ENCODE measurements around the gene ERCC2. TPM values are rescaled to one million over a fixed set of nuclear protein-coding genes. Genes with fewer than 3 reads are reported as not detected.

Gene ERCC2
- total RNA-seq, 4 donors from 2014 or later, result 1.8 to 16.6 (median 10.5) TPM

DNA sequence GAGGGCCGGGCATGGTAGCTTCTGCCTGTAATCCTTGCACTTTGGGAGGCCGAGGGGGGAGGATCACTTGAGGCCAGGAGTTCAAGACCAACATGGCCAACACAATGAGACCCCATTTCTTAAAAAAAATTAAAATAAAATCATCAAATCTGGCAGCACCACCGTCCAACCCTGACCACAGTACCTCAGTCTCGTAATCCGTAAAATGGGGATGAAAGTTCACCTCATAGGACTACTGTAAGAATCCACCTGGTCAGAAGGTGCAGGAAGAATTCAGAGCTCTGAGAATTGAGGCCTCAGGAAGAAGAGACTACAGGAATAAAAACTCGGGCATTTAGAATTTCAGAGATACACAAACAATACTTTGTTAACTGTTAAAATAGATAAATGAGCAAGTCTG, 31.4 kb upstream of the ERCC2 start:
- Histone ChIP-seq H3K9me3 (no peaks in the 10 kb centered on the region), H3K27me3 (peaks cover 0 to 8% of the 10 kb centered on the region in 2 donors), H3K27ac (no peak overlapping the region), H3K36me3 (no peaks in the 10 kb centered on the region), H3K4me1 (peaks cover 3 to 9% of the 10 kb centered on the region in 2 donors), H3K4me3 (no peak overlapping the region)
- DNase-seq, result no peak
- no peak for TF ChIP-seq POLR2A (IDR thresholded peaks at IDR 0.05)
- TF ChIP-seq, protein P1, sequence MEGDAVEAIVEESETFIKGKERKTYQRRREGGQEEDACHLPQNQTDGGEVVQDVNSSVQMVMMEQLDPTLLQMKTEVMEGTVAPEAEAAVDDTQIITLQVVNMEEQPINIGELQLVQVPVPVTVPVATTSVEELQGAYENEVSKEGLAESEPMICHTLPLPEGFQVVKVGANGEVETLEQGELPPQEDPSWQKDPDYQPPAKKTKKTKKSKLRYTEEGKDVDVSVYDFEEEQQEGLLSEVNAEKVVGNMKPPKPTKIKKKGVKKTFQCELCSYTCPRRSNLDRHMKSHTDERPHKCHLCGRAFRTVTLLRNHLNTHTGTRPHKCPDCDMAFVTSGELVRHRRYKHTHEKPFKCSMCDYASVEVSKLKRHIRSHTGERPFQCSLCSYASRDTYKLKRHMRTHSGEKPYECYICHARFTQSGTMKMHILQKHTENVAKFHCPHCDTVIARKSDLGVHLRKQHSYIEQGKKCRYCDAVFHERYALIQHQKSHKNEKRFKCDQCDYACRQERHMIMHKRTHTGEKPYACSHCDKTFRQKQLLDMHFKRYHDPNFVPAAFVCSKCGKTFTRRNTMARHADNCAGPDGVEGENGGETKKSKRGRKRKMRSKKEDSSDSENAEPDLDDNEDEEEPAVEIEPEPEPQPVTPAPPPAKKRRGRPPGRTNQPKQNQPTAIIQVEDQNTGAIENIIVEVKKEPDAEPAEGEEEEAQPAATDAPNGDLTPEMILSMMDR (IDR thresholded peaks at IDR 0.05), result no peak
- intact Hi-C loops (cut with DNase I; ENCODE audit: low total_unique reads), result no loop called here

DNA sequence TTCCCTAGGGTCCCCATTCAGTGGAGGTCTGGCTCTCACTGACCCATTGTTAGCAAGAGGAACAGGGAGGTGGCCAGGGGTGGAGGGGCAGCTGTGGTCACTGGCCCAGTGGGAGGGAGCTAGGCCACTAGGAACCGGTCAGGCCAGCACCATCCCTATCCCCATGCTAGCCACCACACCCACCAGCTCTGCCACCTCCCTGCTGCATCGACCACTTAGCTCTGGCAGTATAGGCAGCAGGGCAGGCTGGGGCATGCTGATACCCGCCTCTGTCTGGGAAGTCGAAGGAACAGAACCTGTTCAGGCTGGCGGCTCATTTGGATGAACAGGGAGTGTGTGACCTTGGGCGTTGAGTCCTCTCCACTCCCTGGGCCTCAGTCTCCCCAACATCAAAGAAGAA, 29.8 kb upstream of the ERCC2 start:
- Histone ChIP-seq H3K27ac (no peak overlapping the region), H3K36me3 (no peaks in the 10 kb centered on the region), H3K4me3 (no peak overlapping the region), H3K27me3 (peaks cover 0 to 8% of the 10 kb centered on the region in 2 donors), H3K9me3 (no peaks in the 10 kb centered on the region), H3K4me1 (peaks cover 0 to 9% of the 10 kb centered on the region in 2 donors)
- TF ChIP-seq POLR2A (IDR thresholded peaks at IDR 0.05), result no peak
- TF ChIP-seq, protein P1 (IDR thresholded peaks at IDR 0.05), result no peak
- no peak for DNase-seq
- intact Hi-C loops (cut with DNase I; ENCODE audit: low total_unique reads), result no loop called here

DNA sequence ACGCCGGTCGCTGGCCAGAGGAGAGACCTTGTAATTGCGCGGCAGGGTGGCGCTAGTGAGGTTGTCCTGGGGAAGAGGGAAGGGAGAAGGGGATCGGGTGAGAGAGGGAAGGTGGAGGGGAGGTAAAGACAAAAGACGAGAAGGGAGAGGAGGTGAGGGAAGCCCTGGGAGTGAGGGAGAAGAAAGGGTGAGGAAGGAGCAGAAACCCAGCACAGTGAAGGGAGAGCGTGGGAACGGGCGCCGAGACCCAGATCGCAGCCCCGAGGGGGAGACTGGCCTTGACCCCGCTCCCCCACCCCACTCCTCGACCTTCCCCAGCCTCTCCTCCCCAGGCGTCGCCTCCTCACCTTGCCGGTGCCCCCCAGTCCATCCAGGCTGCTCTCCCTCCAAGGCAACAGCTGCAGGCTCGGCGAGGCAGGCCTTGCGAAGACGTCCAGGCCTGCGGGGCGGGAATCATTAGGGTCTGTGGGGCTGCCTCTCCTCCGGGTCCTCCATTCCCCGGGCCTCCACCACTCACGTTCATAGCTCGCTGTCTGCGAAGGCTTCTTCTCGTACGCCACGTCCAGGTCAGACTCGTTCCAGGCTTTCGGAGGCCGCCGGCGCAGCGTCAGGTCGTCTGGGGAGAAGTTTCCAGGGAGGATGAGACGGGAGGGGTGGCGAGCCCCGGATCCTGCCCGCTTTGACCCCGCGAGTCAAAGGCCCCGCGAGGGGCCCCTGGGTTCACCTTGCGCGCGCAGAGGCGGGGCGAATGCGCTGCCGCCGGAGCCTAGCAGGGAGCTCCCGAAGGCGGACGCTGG, 25.6 kb upstream of the ERCC2 start:
- Histone ChIP-seq H3K9me3 (no peaks in the 10 kb centered on the region), H3K27ac (no peak overlapping the region), H3K27me3 (no peaks in the 10 kb centered on the region), H3K4me3 (no peak overlapping the region), H3K4me1 (no peaks in the 10 kb centered on the region), H3K36me3 (no peaks in the 10 kb centered on the region)
- DNase-seq, result no peak
- TF ChIP-seq, protein P1 (IDR thresholded peaks at IDR 0.05), result no peak
- TF ChIP-seq POLR2A (IDR thresholded peaks at IDR 0.05), result no peak
- intact Hi-C loops (cut with DNase I; ENCODE audit: low total_unique reads), result no loop called here

DNA sequence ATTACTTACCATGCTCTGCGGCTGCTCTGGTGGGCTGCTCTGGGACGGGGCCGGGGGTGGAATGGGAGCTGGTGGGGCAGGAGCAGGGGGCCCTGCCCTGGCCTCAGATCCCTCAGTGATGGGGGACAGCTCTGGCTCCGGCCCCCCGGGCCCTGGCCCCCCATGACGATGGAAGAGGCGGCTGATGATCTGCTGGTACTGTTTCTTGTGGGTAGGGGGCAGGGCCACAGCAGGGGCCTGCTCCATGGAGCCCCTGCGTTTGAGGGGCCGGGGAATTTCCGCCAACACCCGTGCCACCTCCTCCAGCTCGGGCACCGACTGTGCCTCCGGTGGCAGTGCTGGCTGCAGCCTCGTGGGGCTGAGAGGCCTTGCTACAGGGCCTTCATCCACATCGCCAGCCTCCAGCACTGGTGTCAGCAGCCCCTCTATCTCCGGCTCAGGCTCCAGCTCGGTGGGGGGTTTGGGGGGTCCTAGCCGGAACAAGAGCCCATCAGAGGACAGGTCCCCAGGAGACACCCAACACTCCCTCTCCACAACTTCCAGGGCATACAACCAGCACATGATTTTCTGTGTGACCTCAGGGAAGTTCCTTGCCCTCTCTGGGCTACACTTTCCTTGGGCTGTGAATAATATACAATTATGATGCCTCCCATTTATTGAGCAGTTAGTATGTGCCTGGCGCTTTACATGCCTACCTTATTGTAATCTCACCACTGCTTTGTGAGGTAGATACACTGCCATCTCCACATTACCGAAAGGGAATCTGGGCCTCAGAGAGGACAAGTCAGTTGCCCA, 21.7 kb upstream of the ERCC2 start:
- intact Hi-C loops (cut with DNase I; ENCODE audit: low total_unique reads), result no loop called here
- no peak for TF ChIP-seq POLR2A (IDR thresholded peaks at IDR 0.05)
- TF ChIP-seq, protein P1 (IDR thresholded peaks at IDR 0.05), result no peak
- H3K27ac ChIP-seq, result no peak overlapping the region

DNA sequence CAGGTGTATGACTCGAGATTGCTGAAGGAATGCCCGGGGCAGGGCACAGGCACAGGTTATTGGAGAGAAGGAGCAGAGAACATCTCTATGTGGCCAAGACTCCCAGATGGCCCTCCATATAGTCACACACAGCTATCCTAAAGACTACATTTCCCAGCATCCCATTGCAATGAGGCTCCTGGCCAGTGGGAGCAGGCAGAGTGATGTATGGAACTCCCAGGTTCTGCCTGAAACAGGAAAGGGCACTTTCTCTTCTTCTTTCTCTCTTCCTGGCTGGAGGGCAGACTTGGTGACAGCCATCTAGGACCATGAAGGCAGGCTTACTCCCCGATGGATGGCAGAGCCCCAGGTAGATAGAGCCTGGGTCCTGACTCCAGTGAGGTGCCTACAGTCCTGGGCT, 21.0 kb upstream of the ERCC2 start:
- no peak overlapping the region for H3K27ac ChIP-seq
- intact Hi-C loops (cut with DNase I; ENCODE audit: low total_unique reads), result no loop called here
- H3K9me3 ChIP-seq, result no peaks in the 10 kb centered on the region
- DNase-seq, result no peak
- H3K36me3 ChIP-seq, result no peaks in the 10 kb centered on the region
- no peak overlapping the region for H3K4me3 ChIP-seq
- no peaks in the 10 kb centered on the region for H3K4me1 ChIP-seq
- peaks cover 0 to 8% of the 10 kb centered on the region in 2 donors for H3K27me3 ChIP-seq
- TF ChIP-seq POLR2A (IDR thresholded peaks at IDR 0.05), result no peak
- TF ChIP-seq, protein P1 (IDR thresholded peaks at IDR 0.05), result no peak

More for the DNA sequence above, 21.7 kb upstream of the ERCC2 start:
- DNase-seq, result no peak
- Histone ChIP-seq H3K4me1 (no peaks in the 10 kb centered on the region), H3K27me3 (peaks cover 0 to 3% of the 10 kb centered on the region in 2 donors), H3K36me3 (no peaks in the 10 kb centered on the region), H3K9me3 (no peaks in the 10 kb centered on the region), H3K4me3 (no peak overlapping the region)
